HG02610 (cell line): ENCODE measurements around the gene CCDC102A.

Source experiments
- ATAC-seq: cut with Tn5 transposase; IDR thresholded peaks from one replicate; pipeline ENCODE4 v1.9.1; 2021; ENCODE audit warnings: mild to moderate bottlenecking, moderate library complexity; ENCODE audit not compliant: unreplicated experiment

Gene CCDC102A

GRCh38 chr16:57468346-57468745 is 68.0 kb downstream of the CCDC102A start:
- no peak for ATAC-seq

GRCh38 chr16:57464523-57464922 is 71.8 kb downstream of the CCDC102A start:
- no peak for ATAC-seq

- ATAC-seq, result no peak
Measured at GRCh38 chr16:57462978-57463362, 73.4 kb downstream of the CCDC102A start.

GRCh38 chr16:57462209-57462977 is 74.0 kb downstream of the CCDC102A start, which contains the start of gene POLR2C:
POLR2C (plus strand) TSS chr16:57462679; CDS start chr16:57462725, 46 bp downstream.
- ATAC-seq, result peak; percentile 91
